Naive thymus-derived CD4-positive, alpha-beta T cell (primary cell): ENCODE measurements around the gene BDNF. TPM values are rescaled to one million over a fixed set of nuclear protein-coding genes. Genes with fewer than 3 reads are reported as not detected.

Experiments used
- ATAC-seq: fragments of 150-1000 bp; cut with Tn5 transposase; 2 replicates; pipeline ENCODE4 v1.10.0; 2021; ENCODE audit warnings: mild to moderate bottlenecking, moderate library complexity
- CTCF ChIA-PET: fragments of 350-600 bp; sonication (Branson Sonifier 250); formaldehyde crosslinking; loops from one replicate; lab custom pipeline; 2021; ENCODE audit warnings: antibody characterized with exemption; lab: Charles Lee
- POLR2A ChIA-PET: fragments of 350-600 bp; sonication (Branson Sonifier 250); formaldehyde crosslinking; loops from one replicate; lab custom pipeline; 2021; ENCODE audit warnings: antibody characterized with exemption, inconsistent platforms; lab: Charles Lee
- DNase-seq, 9 donors: peaks; one replicate each; pipeline versions ENCODE4 v3.0.0 to v3.0.0-alpha.2; 2020 to 2022; ENCODE audit warnings: mixed read lengths in 1 of 9
- H3K27ac ChIP-seq: one replicate; pipeline ENCODE4 v1.7.0; 2013; ENCODE audit warnings: mild to moderate bottlenecking, low read depth, low read length, moderate library complexity
- H3K27me3 ChIP-seq, 2 donors: one replicate each; pipeline ENCODE4 v1.7.0; 2013; ENCODE audit warnings: low read length in 2 of 2, mild to moderate bottlenecking in 2 of 2, moderate library complexity in 2 of 2; ENCODE audit not compliant: control insufficient read depth in 2 of 2, insufficient read depth in 2 of 2
- H3K36me3 ChIP-seq, 3 experiments: 1 replicate in 2 of 3; 2 replicates in 1 of 3; pipeline ENCODE4 v1.7.0; 2013; ENCODE audit warnings: low read length in 3 of 3, mild to moderate bottlenecking in 3 of 3, moderate library complexity in 1 of 3; ENCODE audit not compliant: insufficient read depth in 3 of 3, control insufficient read depth in 2 of 3
- H3K4me1 ChIP-seq, 2 donors: one replicate each; pipeline ENCODE4 v1.7.0; 2013; ENCODE audit warnings: low read length in 2 of 2, mild to moderate bottlenecking in 2 of 2, moderate library complexity in 1 of 2; ENCODE audit not compliant: control insufficient read depth in 2 of 2, insufficient read depth in 2 of 2
- H3K4me3 ChIP-seq: 2 replicates; pipeline ENCODE4 v1.7.0; 2013; ENCODE audit warnings: mild to moderate bottlenecking, low read length
- H3K9me3 ChIP-seq, 3 experiments: 1 replicate in 2 of 3; 2 replicates in 1 of 3; pipeline ENCODE4 v1.7.0; 2013; ENCODE audit warnings: low read length in 3 of 3; ENCODE audit not compliant: control insufficient read depth in 2 of 3
- H3K27ac Mint-ChIP-seq, 9 donors: one replicate each; pipeline ENCODE4 v1.8.0; 2020 to 2022; ENCODE audit warnings: mixed read lengths in 9 of 9, mild to moderate bottlenecking in 8 of 9, moderate library complexity in 5 of 9, inconsistent platforms in 2 of 9
- H3K27me3 Mint-ChIP-seq, 5 donors: one replicate each; pipeline ENCODE4 v1.8.0; 2021 to 2022; ENCODE audit warnings: mixed read lengths in 5 of 5, mild to moderate bottlenecking in 1 of 5
- H3K36me3 Mint-ChIP-seq, 5 donors: one replicate each; pipeline ENCODE4 v1.8.0; 2020 to 2022; ENCODE audit warnings: mixed read lengths in 5 of 5, mild to moderate bottlenecking in 3 of 5, inconsistent platforms in 1 of 5
- H3K4me1 Mint-ChIP-seq, 7 donors: one replicate each; pipeline ENCODE4 v1.8.0; 2020 to 2022; ENCODE audit warnings: mixed read lengths in 7 of 7, mild to moderate bottlenecking in 3 of 7, inconsistent platforms in 1 of 7
- H3K4me3 Mint-ChIP-seq, 10 donors: one replicate each; pipeline ENCODE4 v1.8.0; 2020 to 2022; ENCODE audit warnings: mild to moderate bottlenecking in 10 of 10, mixed read lengths in 10 of 10, moderate library complexity in 6 of 10, inconsistent platforms in 2 of 10
- H3K9me3 Mint-ChIP-seq, 11 donors: one replicate each; pipeline ENCODE4 v1.8.0; 2020 to 2022; ENCODE audit warnings: mixed read lengths in 11 of 11, mild to moderate bottlenecking in 4 of 11, inconsistent platforms in 1 of 11, moderate library complexity in 1 of 11
- intact Hi-C, 2 donors: fragments of 100-400 bp; cut with micrococcal nuclease; formaldehyde crosslinking; loops; one replicate each; pipeline ENCODE4 v1.15.1; 2023
- polyA plus RNA-seq, 2 donors: library from polyadenylated mRNA; unstranded; fragments of 300-500 nt; fragmentation: Illumina TruSeq; gene quantifications; one replicate each; pipeline ENCODE4 v1.2.3, GENCODE V29; 2021
- total RNA-seq, 6 experiments: library from RNA in 5 of 6; stranded (reverse) in 5 of 6; gene quantifications; 1 replicate in 5 of 6; 2 replicates in 1 of 6; pipeline ENCODE4 v1.2.3 and lab custom pipeline; 2021 to 2026

BDNF gene
- total and polyA plus RNA-seq, 7 experiments from 2014 or later: not detected

DNA sequence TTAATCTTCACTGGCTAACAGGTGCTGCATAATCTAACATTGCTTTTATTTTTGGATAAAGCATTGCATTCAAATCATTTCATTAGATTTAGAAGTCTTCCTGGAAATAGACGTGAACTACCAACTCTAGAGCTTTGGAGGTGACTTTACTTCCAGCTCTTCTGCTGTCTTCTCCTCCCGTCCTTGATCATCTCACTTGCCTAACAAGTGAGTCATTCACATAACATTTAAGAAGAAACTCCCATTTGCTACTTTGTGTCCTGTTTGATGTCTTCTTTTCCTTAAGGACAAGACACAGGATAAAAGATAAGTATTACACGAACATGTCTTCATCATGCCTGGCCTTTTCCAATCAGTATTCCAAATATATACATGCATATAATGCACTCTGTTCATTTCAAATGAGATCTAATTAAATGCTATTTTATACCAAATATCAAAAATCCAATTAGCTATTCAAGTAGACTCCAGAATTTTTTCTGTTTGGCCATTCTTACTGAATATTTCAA is 88.3 kb downstream of the BDNF start:
- intact Hi-C loops: no loop called here
- CTCF ChIA-PET: interaction anchor here (0.7 kb wide), 1 partner anchor 212 kb away, joined by 3 read pairs; no protein-coding TSS in a partner anchor

DNA sequence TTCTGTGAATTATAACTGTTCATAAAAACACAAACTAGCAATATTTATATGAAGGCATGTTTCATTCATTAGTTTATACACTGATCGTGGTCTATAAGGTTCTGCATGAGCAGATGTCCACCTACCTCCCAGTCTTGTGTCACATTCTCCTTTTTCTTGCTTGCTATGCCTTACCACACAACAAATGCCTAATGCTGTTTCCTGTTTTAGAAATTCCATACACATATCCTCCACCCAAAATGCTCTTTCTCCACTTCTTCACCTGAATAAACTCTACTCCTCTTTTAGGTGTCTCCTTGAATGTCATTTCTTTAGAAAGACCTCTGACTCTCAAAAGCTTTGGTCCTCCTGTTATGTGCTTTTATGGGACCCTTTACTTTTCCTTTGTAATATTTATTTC is 88.9 kb downstream of the BDNF start:
- intact Hi-C loops: no loop called here
- DNase-seq (no peak), ATAC-seq (no peak)
- H3K27ac ChIP-seq: no peak overlapping the region
- no peaks in the 10 kb centered on the region for H3K9me3 ChIP-seq
- Mint-ChIP-seq H3K36me3 (peaks cover 0 to 3% (median 0%) of the 10 kb centered on the region in 5 donors), H3K4me1 (no peaks in the 10 kb centered on the region), H3K27me3 (no peaks in the 10 kb centered on the region), H3K9me3 (peaks cover 0 to 2% (median 0%) of the 10 kb centered on the region in 11 donors), H3K27ac (no peak overlapping the region), H3K4me3 (no peak overlapping the region)
- ChIA-PET CTCF (no interaction called here), POLR2A (no interaction called here)
- no peak overlapping the region for H3K4me3 ChIP-seq
- no peaks in the 10 kb centered on the region for H3K4me1 ChIP-seq
- no peaks in the 10 kb centered on the region for H3K36me3 ChIP-seq
- H3K27me3 ChIP-seq: no peaks in the 10 kb centered on the region

More for the DNA sequence above, 88.3 kb downstream of the BDNF start:
- no peak overlapping the region for H3K27ac Mint-ChIP-seq
- H3K4me1 ChIP-seq: no peaks in the 10 kb centered on the region
- H3K36me3 ChIP-seq: no peaks in the 10 kb centered on the region
- H3K4me1 Mint-ChIP-seq: no peaks in the 10 kb centered on the region
- no peak overlapping the region for H3K27ac ChIP-seq
- POLR2A ChIA-PET: no interaction called here
- no peak overlapping the region for H3K4me3 ChIP-seq
- no peak overlapping the region for H3K4me3 Mint-ChIP-seq
- H3K9me3 ChIP-seq: no peaks in the 10 kb centered on the region
- H3K36me3 Mint-ChIP-seq: peaks cover 0 to 7% (median 0%) of the 10 kb centered on the region in 5 donors
- DNase-seq (no peak), ATAC-seq (no peak)
- no peaks in the 10 kb centered on the region for H3K27me3 Mint-ChIP-seq
- H3K9me3 Mint-ChIP-seq: peaks cover 0 to 2% (median 0%) of the 10 kb centered on the region in 11 donors
- H3K27me3 ChIP-seq: no peaks in the 10 kb centered on the region

DNA sequence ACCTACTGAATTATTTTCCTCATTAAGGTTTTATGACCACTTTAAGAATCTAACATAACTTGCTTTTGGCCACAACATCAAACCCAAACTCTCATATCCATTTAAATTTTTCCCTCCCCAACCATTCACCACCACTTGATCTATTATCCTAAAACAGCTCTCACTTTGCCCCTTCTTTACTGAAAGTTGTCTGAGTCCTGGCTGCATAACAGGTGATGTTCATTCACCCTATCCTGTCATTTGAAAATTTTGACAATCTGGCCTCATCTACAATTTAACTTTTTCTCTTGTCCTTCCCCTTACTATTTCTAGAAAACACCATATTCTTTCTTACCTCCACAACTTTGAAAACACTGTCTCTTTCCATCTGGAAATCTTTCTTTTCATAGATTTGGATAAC is 89.3 kb downstream of the BDNF start:
- Histone ChIP-seq H3K27me3 (no peaks in the 10 kb centered on the region), H3K4me3 (no peak overlapping the region), H3K27ac (no peak overlapping the region), H3K4me1 (no peaks in the 10 kb centered on the region), H3K36me3 (no peaks in the 10 kb centered on the region), H3K9me3 (no peaks in the 10 kb centered on the region)
- no peaks in the 10 kb centered on the region for H3K27me3 Mint-ChIP-seq
- ChIA-PET POLR2A (no interaction called here), CTCF (no interaction called here)
- peaks cover 0 to 2% (median 0%) of the 10 kb centered on the region in 11 donors for H3K9me3 Mint-ChIP-seq
- no peaks in the 10 kb centered on the region for H3K36me3 Mint-ChIP-seq
- no peak overlapping the region for H3K4me3 Mint-ChIP-seq
- H3K27ac Mint-ChIP-seq: no peak overlapping the region
- no peak for ATAC-seq
- H3K4me1 Mint-ChIP-seq: no peaks in the 10 kb centered on the region
- DNase-seq: no peak
- intact Hi-C loops: no loop called here

DNA sequence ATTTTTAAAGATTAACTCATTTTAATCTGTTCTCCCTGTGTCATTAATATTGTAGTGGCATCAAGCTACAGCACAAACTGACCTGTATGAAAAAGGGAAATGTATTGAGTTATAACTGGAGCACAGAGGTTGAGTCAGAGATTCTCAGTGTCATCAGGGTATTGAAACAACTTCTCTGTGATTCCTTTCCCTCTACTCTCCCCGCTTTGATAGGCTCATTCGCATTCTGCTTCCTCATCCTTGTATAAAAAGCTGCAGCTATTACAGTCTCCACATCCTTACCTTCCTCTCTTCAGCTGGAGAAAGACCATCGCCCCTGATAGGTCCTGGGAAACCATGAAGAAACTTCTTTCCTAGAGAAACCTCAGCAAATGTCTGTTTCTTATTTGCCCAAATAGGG is 90.0 kb downstream of the BDNF start:
- no peak overlapping the region for H3K27ac Mint-ChIP-seq
- Histone ChIP-seq H3K27me3 (no peaks in the 10 kb centered on the region), H3K4me1 (no peaks in the 10 kb centered on the region), H3K4me3 (no peak overlapping the region), H3K9me3 (no peaks in the 10 kb centered on the region), H3K36me3 (no peaks in the 10 kb centered on the region), H3K27ac (no peak overlapping the region)
- H3K27me3 Mint-ChIP-seq: no peaks in the 10 kb centered on the region
- H3K36me3 Mint-ChIP-seq: no peaks in the 10 kb centered on the region
- no peaks in the 10 kb centered on the region for H3K4me1 Mint-ChIP-seq
- DNase-seq (no peak), ATAC-seq (no peak)
- ChIA-PET CTCF (no interaction called here), POLR2A (no interaction called here)
- no peak overlapping the region for H3K4me3 Mint-ChIP-seq
- intact Hi-C loops: no loop called here
- peaks cover 0 to 2% (median 0%) of the 10 kb centered on the region in 11 donors for H3K9me3 Mint-ChIP-seq

DNA sequence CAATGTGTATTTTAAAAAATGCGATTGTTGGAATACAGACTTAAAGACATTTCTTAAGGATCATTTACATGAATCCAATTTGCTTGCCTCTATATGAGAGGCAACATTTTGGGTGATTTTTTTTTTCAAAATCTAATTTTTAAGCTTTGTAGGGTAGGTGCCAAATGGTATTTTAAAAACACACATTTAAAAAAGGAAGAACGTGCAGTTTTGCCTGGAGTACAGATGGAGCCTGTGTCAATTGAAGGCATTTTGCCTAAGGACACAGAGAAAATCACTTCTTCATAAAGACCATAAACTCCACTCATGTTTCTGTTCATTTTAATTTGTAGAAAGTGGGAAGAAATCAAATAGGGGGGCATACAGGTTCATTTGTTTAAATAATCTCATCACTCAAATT is 91.3 kb downstream of the BDNF start:
- Histone ChIP-seq H3K9me3 (no peaks in the 10 kb centered on the region), H3K36me3 (no peaks in the 10 kb centered on the region), H3K27ac (no peak overlapping the region), H3K4me3 (no peak overlapping the region), H3K4me1 (no peaks in the 10 kb centered on the region), H3K27me3 (no peaks in the 10 kb centered on the region)
- intact Hi-C loops: no loop called here
- ATAC-seq (no peak), DNase-seq (no peak)
- no peak overlapping the region for H3K27ac Mint-ChIP-seq
- no peak overlapping the region for H3K4me3 Mint-ChIP-seq
- POLR2A ChIA-PET: no interaction called here
- H3K36me3 Mint-ChIP-seq: no peaks in the 10 kb centered on the region
- H3K4me1 Mint-ChIP-seq: no peaks in the 10 kb centered on the region
- no peaks in the 10 kb centered on the region for H3K27me3 Mint-ChIP-seq
- CTCF ChIA-PET: no interaction called here
- H3K9me3 Mint-ChIP-seq: peaks cover 0 to 2% (median 0%) of the 10 kb centered on the region in 11 donors

DNA sequence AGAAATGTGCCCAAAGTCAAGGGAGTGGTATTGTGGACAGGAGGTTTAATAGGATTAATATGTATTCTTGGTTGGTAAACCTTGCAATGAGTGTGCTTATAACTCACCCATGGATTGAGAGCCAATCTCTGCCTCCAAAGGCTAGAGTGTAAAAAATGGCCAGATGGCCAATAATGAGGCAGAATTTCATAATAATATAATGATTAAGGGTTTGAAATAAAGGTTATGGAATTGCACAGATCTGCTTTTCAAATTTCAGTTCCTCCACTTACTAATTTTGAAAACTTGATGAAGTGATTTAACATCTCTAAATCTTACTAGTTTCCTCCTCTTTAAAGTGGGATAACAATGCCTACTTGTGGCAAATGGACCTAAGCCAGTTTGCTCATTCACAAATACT is 94.8 kb downstream of the BDNF start:
- Mint-ChIP-seq H3K36me3 (peaks cover 0 to 9% (median 0%) of the 10 kb centered on the region in 5 donors), H3K27ac (no peak overlapping the region), H3K9me3 (peaks cover 0 to 8% (median 0%) of the 10 kb centered on the region in 11 donors), H3K4me1 (peaks cover 0 to 6% (median 0%) of the 10 kb centered on the region in 7 donors), H3K4me3 (no peak overlapping the region), H3K27me3 (no peaks in the 10 kb centered on the region)
- H3K4me3 ChIP-seq: no peak overlapping the region
- CTCF ChIA-PET: no interaction called here
- intact Hi-C loops: no loop called here
- no peaks in the 10 kb centered on the region for H3K9me3 ChIP-seq
- ATAC-seq (no peak), DNase-seq (no peak)
- no peaks in the 10 kb centered on the region for H3K27me3 ChIP-seq
- no peaks in the 10 kb centered on the region for H3K36me3 ChIP-seq
- POLR2A ChIA-PET: no interaction called here
- no peaks in the 10 kb centered on the region for H3K4me1 ChIP-seq
- H3K27ac ChIP-seq: no peak overlapping the region
